ENCODE data around the gene ISYNA1. TPM values are rescaled to one million over a fixed set of nuclear protein-coding genes. Genes with fewer than 3 reads are reported as not detected.
"Not testable (repeated sequence)": the region's sequence is repeated elsewhere in the genome, so short reads cannot be mapped to it uniquely, and the experiment has no call there.

The ISYNA1 gene
- total RNA-seq, 2 donors from 2014 or later, result 29.2 to 44.6 TPM

- ATAC-seq (peak; percentile 19 to 26), DNase-seq (peak; percentile 89)
- intact Hi-C loops (cut with DNase I), result loop anchor here in 1 of 2 donors (10.0 kb wide), 1 partner anchor 211 kb away; the partner anchor contains the start of gene RAB3A
These were observed 22.6 kb downstream of the ISYNA1 start for GRCh38 chr19:18415178-18415867.

- intact Hi-C loops (cut with DNase I), result loop anchor here (5.0 to 10.0 kb wide), 2 partner anchors 72 to 210 kb away; partner anchors contain the start of genes PGPEP1 (in 1 of the 2) and RAB3A (in 1 of the 2)
- DNase-seq (no peak), ATAC-seq (no peak)
These were observed 23.3 kb downstream of the ISYNA1 start for GRCh38 chr19:18414504-18415177.

- intact Hi-C loops (cut with DNase I), result loop anchor here (5.0 to 10.0 kb wide), 2 partner anchors 70 to 208 kb away; partner anchors contain the start of genes PGPEP1 (in 1 of the 2) and RAB3A (in 1 of the 2)
- ATAC-seq (no peak), DNase-seq (no peak)
These were observed 25.2 kb downstream of the ISYNA1 start for GRCh38 chr19:18412610-18413239.

GRCh38 chr19:18408053-18408476, 29.9 kb downstream of the ISYNA1 start:
- intact Hi-C loops (cut with DNase I), result no loop called here
- no peak for ATAC-seq
- no peak for DNase-seq

GRCh38 chr19:18406749-18407148, 31.2 kb downstream of the ISYNA1 start:
- intact Hi-C loops (cut with DNase I), result no loop called here
- ATAC-seq, result no peak
- DNase-seq, result no peak

GRCh38 chr19:18405754-18406153, 32.2 kb downstream of the ISYNA1 start:
- ATAC-seq; intact Hi-C loops (cut with DNase I); DNase-seq: not testable (repeated sequence)

GRCh38 chr19:18402455-18403248, 35.3 kb downstream of the ISYNA1 start:
- intact Hi-C loops (cut with DNase I); DNase-seq; ATAC-seq: not testable (repeated sequence)

- ATAC-seq (peak; percentile 71 to 82), DNase-seq (peak; percentile 61)
- intact Hi-C loops (cut with DNase I), result no loop called here
These were observed 36.3 kb downstream of the ISYNA1 start for GRCh38 chr19:18401580-18402112.

- intact Hi-C loops (cut with DNase I), result loop anchor here in 1 of 2 donors (10.0 kb wide), 1 partner anchor 124 kb away; the partner anchor contains the start of gene IQCN
- ATAC-seq, result peak; percentile 28
- peak; percentile 49 for DNase-seq
These were observed 38.9 kb downstream of the ISYNA1 start for GRCh38 chr19:18399008-18399407.

GRCh38 chr19:18397242-18398202, 40.4 kb downstream of the ISYNA1 start, which contains the start of gene LRRC25:
TSS of gene LRRC25 (minus strand) at chr19:18397622. CDS start at chr19:18396963, 659 bp downstream.
- intact Hi-C loops (cut with DNase I), result loop anchor here in 1 of 2 donors (10.0 kb wide), 1 partner anchor 123 kb away; the partner anchor contains the start of gene IQCN
- DNase-seq, result peak; percentile 60
- ATAC-seq, result peak; percentile 60 to 73

- DNase-seq, result no peak
- intact Hi-C loops (cut with DNase I), result loop anchor here in 1 of 2 donors (10.0 kb wide), 1 partner anchor 122 kb away; the partner anchor contains the start of gene IQCN
- ATAC-seq, result no peak
These were observed 41.3 kb downstream of the ISYNA1 start for GRCh38 chr19:18396471-18397241.

- intact Hi-C loops (cut with DNase I), result loop anchor here (5.0 to 10.0 kb wide), 2 partner anchors 42 to 119 kb away; partner anchors contain the start of gene IQCN (in 1 of the 2)
- ATAC-seq (peak; percentile 17 to 18), DNase-seq (peak; percentile 56)
These were observed 44.1 kb downstream of the ISYNA1 start for GRCh38 chr19:18393836-18394235.

- DNase-seq (no peak), ATAC-seq (no peak)
- intact Hi-C loops (cut with DNase I), result loop anchor here (5.0 to 10.0 kb wide), 2 partner anchors 41 to 118 kb away; partner anchors contain the start of gene IQCN (in 1 of the 2)
These were observed 45.0 kb downstream of the ISYNA1 start for GRCh38 chr19:18392926-18393325.

- intact Hi-C loops (cut with DNase I), result loop anchor here (5.0 to 10.0 kb wide), 2 partner anchors 40 to 118 kb away; partner anchors contain the start of gene IQCN (in 1 of the 2)
- ATAC-seq, result peak in 1 of 2 donors; percentile 46
- peak; percentile 60 for DNase-seq
These were observed 45.5 kb downstream of the ISYNA1 start for GRCh38 chr19:18392417-18392816.

- intact Hi-C loops (cut with DNase I), result loop anchor here (5.0 to 10.0 kb wide), 2 partner anchors 39 to 117 kb away; partner anchors contain the start of gene IQCN (in 1 of the 2)
These were observed 46.3 kb downstream of the ISYNA1 start for GRCh38 chr19:18391509-18392075.

More at GRCh38 chr19:18391509-18392075, 46.3 kb downstream of the ISYNA1 start:
- ATAC-seq (no peak), DNase-seq (no peak)

All from left cardiac atrium (tissue), 4 donors.